NCI-H69 (cell line): ENCODE data around the gene HOXB7.

Experiments used
- DNase-seq: peaks from one replicate; lab custom pipeline; 2025; lab: John Stamatoyannopoulos, UW

HOXB7 gene

GRCh38 chr17:48565925-48566710, 44.7 kb downstream of the HOXB7 start:
- DNase-seq = peak; percentile 84

- no peak for DNase-seq
Measured at GRCh38 chr17:48565022-48565554, 45.7 kb downstream of the HOXB7 start.

- DNase-seq = no peak
Measured at GRCh38 chr17:48564188-48565021, 46.4 kb downstream of the HOXB7 start.

GRCh38 chr17:48563867-48564187, 47.0 kb downstream of the HOXB7 start:
- no peak for DNase-seq

- peak; percentile 78 for DNase-seq
Measured at GRCh38 chr17:48563385-48563838, 47.4 kb downstream of the HOXB7 start.

- no peak for DNase-seq
Measured at GRCh38 chr17:48562934-48563333, 47.9 kb downstream of the HOXB7 start.

- DNase-seq = peak; percentile 61
Measured at GRCh38 chr17:48561884-48562810, 48.7 kb downstream of the HOXB7 start.

- no peak for DNase-seq
Measured at GRCh38 chr17:48559840-48560817, 50.7 kb downstream of the HOXB7 start.

- DNase-seq = no peak
Measured at GRCh38 chr17:48559122-48559839, 51.5 kb downstream of the HOXB7 start.

GRCh38 chr17:48558831-48559121, 52.0 kb downstream of the HOXB7 start:
- no peak for DNase-seq

- DNase-seq = no peak
Measured at GRCh38 chr17:48558057-48558830, 52.6 kb downstream of the HOXB7 start.
